ENCODE measurements around the gene CCNJ. TPM values are rescaled to one million over a fixed set of nuclear protein-coding genes. Genes with fewer than 3 reads are reported as not detected.

Gene CCNJ
- total RNA-seq, 3 donors from 2014 or later: 3.8 to 7.2 (median 3.9) TPM

DNA sequence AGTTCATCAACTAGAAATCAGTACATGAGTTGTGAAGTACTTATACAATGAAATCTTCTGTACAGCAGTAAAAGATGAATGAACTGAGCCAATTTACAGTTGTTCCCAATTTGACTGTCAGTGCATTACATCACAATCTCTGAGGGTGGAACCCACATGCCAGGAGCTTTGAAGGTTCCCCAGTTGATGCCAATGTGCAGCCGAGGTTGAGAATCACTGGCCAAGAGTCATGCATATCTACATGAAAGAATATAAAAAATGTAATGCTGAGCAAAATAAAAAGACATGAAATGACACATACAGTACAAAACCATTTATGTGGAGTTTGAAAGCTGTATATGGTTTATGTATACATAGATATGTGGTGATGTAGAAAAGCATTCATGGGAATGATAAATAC is 22.1 kb upstream of the CCNJ start:
- no peaks in the 10 kb centered on the region for H3K9me3 ChIP-seq
- intact Hi-C loops (cut with DNase I; ENCODE audit: low total_unique reads): no loop called here

DNA sequence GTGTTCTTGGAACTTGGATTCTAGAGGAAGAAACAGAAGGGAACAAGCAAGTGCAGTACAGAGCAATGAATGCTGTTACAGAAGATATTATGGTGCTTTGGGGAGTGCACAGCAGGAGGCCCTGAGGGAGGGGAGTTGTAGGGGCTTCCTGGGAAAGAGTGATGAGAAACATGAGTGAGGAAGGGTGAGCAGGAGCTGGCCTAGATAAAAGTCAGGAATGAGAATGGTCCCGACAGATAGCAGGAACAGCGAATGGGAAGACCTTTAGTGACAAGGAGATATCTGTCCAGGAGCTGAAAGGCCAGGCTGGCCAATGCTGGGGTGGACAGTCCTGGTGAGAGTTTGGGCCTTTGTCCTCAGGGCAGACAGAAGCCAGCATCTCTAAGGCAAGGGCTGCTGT is 20.6 kb upstream of the CCNJ start:
- TF ChIP-seq, protein P1, sequence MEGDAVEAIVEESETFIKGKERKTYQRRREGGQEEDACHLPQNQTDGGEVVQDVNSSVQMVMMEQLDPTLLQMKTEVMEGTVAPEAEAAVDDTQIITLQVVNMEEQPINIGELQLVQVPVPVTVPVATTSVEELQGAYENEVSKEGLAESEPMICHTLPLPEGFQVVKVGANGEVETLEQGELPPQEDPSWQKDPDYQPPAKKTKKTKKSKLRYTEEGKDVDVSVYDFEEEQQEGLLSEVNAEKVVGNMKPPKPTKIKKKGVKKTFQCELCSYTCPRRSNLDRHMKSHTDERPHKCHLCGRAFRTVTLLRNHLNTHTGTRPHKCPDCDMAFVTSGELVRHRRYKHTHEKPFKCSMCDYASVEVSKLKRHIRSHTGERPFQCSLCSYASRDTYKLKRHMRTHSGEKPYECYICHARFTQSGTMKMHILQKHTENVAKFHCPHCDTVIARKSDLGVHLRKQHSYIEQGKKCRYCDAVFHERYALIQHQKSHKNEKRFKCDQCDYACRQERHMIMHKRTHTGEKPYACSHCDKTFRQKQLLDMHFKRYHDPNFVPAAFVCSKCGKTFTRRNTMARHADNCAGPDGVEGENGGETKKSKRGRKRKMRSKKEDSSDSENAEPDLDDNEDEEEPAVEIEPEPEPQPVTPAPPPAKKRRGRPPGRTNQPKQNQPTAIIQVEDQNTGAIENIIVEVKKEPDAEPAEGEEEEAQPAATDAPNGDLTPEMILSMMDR (IDR thresholded peaks at IDR 0.05): no peak
- TF ChIP-seq POLR2AphosphoS5 (IDR thresholded peaks at IDR 0.05) (no peak), POLR2A (IDR thresholded peaks at IDR 0.05) (no peak)
- intact Hi-C loops (cut with DNase I; ENCODE audit: low total_unique reads): no loop called here

More for the DNA sequence above, 22.1 kb upstream of the CCNJ start:
- Histone ChIP-seq H3K4me1 (no peaks in the 10 kb centered on the region), H3K27me3 (no peaks in the 10 kb centered on the region), H3K27ac (no peak overlapping the region), H3K4me3 (no peak overlapping the region), H3K36me3 (no peaks in the 10 kb centered on the region)
- TF ChIP-seq, protein P1 (IDR thresholded peaks at IDR 0.05): no peak
- TF ChIP-seq POLR2A (IDR thresholded peaks at IDR 0.05): no peak
- TF ChIP-seq POLR2AphosphoS5 (IDR thresholded peaks at IDR 0.05): no peak
- no peak for DNase-seq (ENCODE audit: low spot score in 2 of 2)

DNA sequence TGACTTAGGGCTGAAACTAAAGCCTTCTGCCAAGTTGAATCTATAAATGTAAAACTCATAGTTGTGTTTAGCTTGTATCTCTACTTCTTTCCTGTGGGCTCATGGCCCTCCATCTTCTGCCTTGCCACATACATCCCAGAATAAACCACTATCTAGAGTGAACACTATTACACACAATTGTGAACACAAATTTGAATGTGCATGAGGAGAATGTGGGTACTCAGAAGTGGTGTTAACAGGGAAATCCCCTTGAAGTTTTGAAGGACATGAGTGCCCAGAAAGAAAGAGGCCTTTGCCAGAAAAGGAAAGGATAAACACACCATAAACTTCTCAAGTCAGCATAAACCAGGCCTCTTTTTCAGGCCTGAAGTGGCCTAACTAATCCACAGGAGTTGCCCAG is 20.2 kb upstream of the CCNJ start:
- Histone ChIP-seq H3K9me3 (no peaks in the 10 kb centered on the region), H3K4me3 (no peak overlapping the region), H3K27me3 (no peaks in the 10 kb centered on the region), H3K4me1 (no peaks in the 10 kb centered on the region), H3K36me3 (no peaks in the 10 kb centered on the region), H3K27ac (no peak overlapping the region)
- intact Hi-C loops (cut with DNase I; ENCODE audit: low total_unique reads): no loop called here
- TF ChIP-seq POLR2AphosphoS5 (IDR thresholded peaks at IDR 0.05): no peak
- no peak for TF ChIP-seq POLR2A (IDR thresholded peaks at IDR 0.05)
- TF ChIP-seq, protein P1 (IDR thresholded peaks at IDR 0.05): no peak
- no peak for DNase-seq (ENCODE audit: low spot score in 2 of 2)

More for the DNA sequence above, 20.6 kb upstream of the CCNJ start:
- H3K4me1 ChIP-seq: no peaks in the 10 kb centered on the region
- no peaks in the 10 kb centered on the region for H3K9me3 ChIP-seq
- H3K27me3 ChIP-seq: no peaks in the 10 kb centered on the region
- no peaks in the 10 kb centered on the region for H3K36me3 ChIP-seq
- no peak overlapping the region for H3K27ac ChIP-seq
- no peak for DNase-seq (ENCODE audit: low spot score in 2 of 2)
- no peak overlapping the region for H3K4me3 ChIP-seq

DNA sequence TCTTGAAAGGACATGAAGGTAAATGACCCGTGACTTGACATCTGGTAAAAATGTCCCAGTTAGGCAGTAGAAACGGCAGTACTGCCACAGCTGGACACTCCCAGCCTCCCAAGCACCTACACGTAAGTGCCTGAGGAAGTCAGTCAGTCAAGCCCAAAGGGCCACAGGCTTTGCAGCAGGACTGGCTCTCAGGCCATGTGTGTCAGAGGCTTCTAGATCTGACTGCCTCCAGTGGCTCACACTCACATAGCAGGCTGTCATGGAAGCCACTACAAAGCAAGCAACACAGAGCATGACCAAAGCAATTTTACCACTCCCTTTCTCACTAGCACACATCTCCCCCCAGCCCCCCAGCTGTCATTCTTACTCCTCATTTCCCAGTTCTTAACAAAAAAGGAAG is 17.8 kb upstream of the CCNJ start:
- TF ChIP-seq POLR2A (IDR thresholded peaks at IDR 0.05) (no peak), POLR2AphosphoS5 (IDR thresholded peaks at IDR 0.05) (no peak)
- TF ChIP-seq, protein P1 (IDR thresholded peaks at IDR 0.05): no peak
- H3K36me3 ChIP-seq: no peaks in the 10 kb centered on the region
- DNase-seq (ENCODE audit: low spot score in 2 of 2): no peak
- intact Hi-C loops (cut with DNase I; ENCODE audit: low total_unique reads): no loop called here
- H3K27ac ChIP-seq: no peak overlapping the region
- H3K27me3 ChIP-seq: no peaks in the 10 kb centered on the region
- no peaks in the 10 kb centered on the region for H3K9me3 ChIP-seq
- H3K4me1 ChIP-seq: no peaks in the 10 kb centered on the region
- H3K4me3 ChIP-seq: no peak overlapping the region

DNA sequence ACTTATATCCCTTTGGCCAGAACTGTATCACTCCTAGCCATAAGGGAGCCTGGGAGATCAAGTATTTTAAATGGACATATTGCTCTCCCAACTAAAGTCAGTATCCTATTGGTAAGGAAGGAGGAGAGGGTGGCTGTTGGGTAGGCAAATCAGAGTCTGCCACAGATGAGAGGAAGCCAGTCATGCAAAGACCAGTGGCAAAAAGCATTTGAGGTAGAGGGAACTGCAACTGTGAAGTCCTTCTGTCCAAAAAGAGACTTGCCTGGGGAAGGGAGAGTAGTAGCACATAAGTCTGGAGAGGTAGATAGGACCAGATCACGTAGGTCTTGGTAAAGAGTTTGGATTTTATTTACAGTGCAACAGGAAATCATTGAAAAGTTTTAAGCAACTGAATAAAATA is 8.8 kb upstream of the CCNJ start:
- intact Hi-C loops (cut with DNase I; ENCODE audit: low total_unique reads): no loop called here
- no peak for DNase-seq (ENCODE audit: low spot score in 2 of 2)

More for the DNA sequence above, 8.8 kb upstream of the CCNJ start:
- Histone ChIP-seq H3K36me3 (no peaks in the 10 kb centered on the region), H3K4me1 (no peaks in the 10 kb centered on the region), H3K27ac (no peak overlapping the region), H3K4me3 (no peak overlapping the region), H3K9me3 (no peaks in the 10 kb centered on the region), H3K27me3 (no peaks in the 10 kb centered on the region)
- TF ChIP-seq, protein P1 (IDR thresholded peaks at IDR 0.05): no peak
- TF ChIP-seq POLR2AphosphoS5 (IDR thresholded peaks at IDR 0.05) (no peak), POLR2A (IDR thresholded peaks at IDR 0.05) (no peak)
